IMR-90 (cell line): ENCODE measurements around the gene MRTFA. TPM values are rescaled to one million over a fixed set of nuclear protein-coding genes. Genes with fewer than 3 reads are reported as not detected.

Source experiments
- ATAC-seq: fragments of 200-7000 bp; cut with Tn5 transposase; 2 replicates; pipeline ENCODE4 v1.9.1; 2020; ENCODE audit warnings: low read depth, mild to moderate bottlenecking, moderate library complexity
- BruUV-seq: library from RNA; stranded (reverse); fragments of 400-500 nt; replicated peaks from 2 replicates; lab custom pipeline; 2021; lab: Mats Ljungman, UMichigan
- CTCF ChIA-PET: fragments of 300-600 bp; formaldehyde crosslinking; extraction: SDS; loops from one replicate; lab custom pipeline; 2021; ENCODE audit warnings: antibody characterized with exemption; lab: Yijun Ruan, JAX
- POLR2A ChIA-PET: fragments of 300-600 bp; sonication (Branson Sonifier 250); formaldehyde crosslinking; loops from one replicate; lab custom pipeline; 2022; ENCODE audit warnings: antibody characterized with exemption; ENCODE audit not compliant: unreplicated experiment; lab: Charles Lee
- DNase-seq: peaks from one replicate; pipeline ENCODE4 v3.0.0; 2013
- H2AFZ ChIP-seq: replicated peaks from 2 replicates; pipeline ENCODE3; 2013; ENCODE audit warnings: low read length, mild to moderate bottlenecking; ENCODE audit not compliant: poor library complexity
- H2AK5ac ChIP-seq: 2 replicates; pipeline ENCODE4 v1.6.1; 2013; ENCODE audit warnings: low read depth, low read length, inconsistent platforms
- H2AK9ac ChIP-seq: replicated peaks from 2 replicates; pipeline ENCODE3; 2013; ENCODE audit warnings: mild to moderate bottlenecking, low read depth, low read length, moderate library complexity; ENCODE audit not compliant: poor library complexity
- H2BK120ac ChIP-seq: 2 replicates; pipeline ENCODE4 v1.6.1; 2013; ENCODE audit warnings: low read depth, low read length, inconsistent platforms
- H2BK15ac ChIP-seq: 3 replicates; pipeline ENCODE4 v1.6.1; 2013; ENCODE audit warnings: low read depth, low read length, inconsistent platforms
- H2BK20ac ChIP-seq: 2 replicates; pipeline ENCODE4 v1.6.1; 2013; ENCODE audit warnings: low read depth, mild to moderate bottlenecking, inconsistent platforms, low read length, moderate library complexity
- H2BK5ac ChIP-seq: 2 replicates; pipeline ENCODE4 v1.6.1; 2013; ENCODE audit warnings: mild to moderate bottlenecking, low read depth, low read length, inconsistent platforms; ENCODE audit not compliant: poor library complexity, severe bottlenecking
- H3K14ac ChIP-seq: replicated peaks from 2 replicates; pipeline ENCODE4 v1.6.1; 2013; ENCODE audit warnings: low read depth, low read length, inconsistent platforms
- H3K18ac ChIP-seq: 2 replicates; pipeline ENCODE4 v1.6.1; 2013; ENCODE audit warnings: low read depth, low read length, control low read depth
- H3K23ac ChIP-seq: 2 replicates; pipeline ENCODE4 v1.6.1; 2013; ENCODE audit warnings: low read depth, low read length, inconsistent platforms
- H3K27ac ChIP-seq: 2 replicates; pipeline ENCODE4 v1.5.1; 2013; ENCODE audit warnings: mild to moderate bottlenecking, control low read depth, low read length; ENCODE audit not compliant: insufficient read depth
- H3K27me3 ChIP-seq: 2 replicates; pipeline ENCODE4 v1.6.1; 2013; ENCODE audit warnings: low read length; ENCODE audit not compliant: control insufficient read depth, insufficient read depth
- H3K36me3 ChIP-seq: 2 replicates; pipeline ENCODE4 v1.6.1; 2013; ENCODE audit warnings: low read length, mixed read lengths; ENCODE audit not compliant: control insufficient read depth, insufficient read depth
- H3K4ac ChIP-seq: 2 replicates; pipeline ENCODE4 v1.6.1; 2013; ENCODE audit warnings: low read depth, low read length, inconsistent platforms
- H3K4me1 ChIP-seq: 2 replicates; pipeline ENCODE4 v1.6.1; 2013; ENCODE audit warnings: low read length, mixed read lengths; ENCODE audit not compliant: control insufficient read depth, insufficient read depth
- H3K4me2 ChIP-seq: 2 replicates; pipeline ENCODE4 v1.6.1; 2013; ENCODE audit warnings: low read depth, mild to moderate bottlenecking, control low read depth, low read length, moderate library complexity
- H3K4me3 ChIP-seq: 2 replicates; pipeline ENCODE4 v1.5.1; 2013; ENCODE audit warnings: low read depth, mild to moderate bottlenecking, control low read depth, low read length, moderate library complexity; ENCODE audit not compliant: insufficient read depth
- H3K56ac ChIP-seq: 2 replicates; pipeline ENCODE4 v1.6.1; 2013; ENCODE audit warnings: low read length, inconsistent platforms; ENCODE audit not compliant: insufficient read depth; ENCODE audit errors: extremely low read depth
- H3K79me1 ChIP-seq, 2 experiments: 2 replicates each; pipeline ENCODE4 v1.6.1; 2013; ENCODE audit warnings: low read length in 2 of 2, inconsistent platforms in 1 of 2, low read depth in 1 of 2
- H3K9ac ChIP-seq: 2 replicates; pipeline ENCODE4 v1.6.1; 2013; ENCODE audit warnings: low read depth, low read length, control low read depth
- H3K9me1 ChIP-seq: 2 replicates; pipeline ENCODE4 v1.6.1; 2013; ENCODE audit warnings: low read length, inconsistent platforms; ENCODE audit not compliant: insufficient read depth
- H3K9me3 ChIP-seq: 2 replicates; pipeline ENCODE4 v1.6.1; 2013; ENCODE audit warnings: low read length; ENCODE audit not compliant: control insufficient read depth, insufficient read depth
- H4K20me1 ChIP-seq: 2 replicates; pipeline ENCODE4 v1.6.1; 2013; ENCODE audit warnings: low read length, inconsistent platforms; ENCODE audit not compliant: insufficient read depth
- H4K5ac ChIP-seq: 2 replicates; pipeline ENCODE4 v1.6.1; 2013; ENCODE audit warnings: mild to moderate bottlenecking, low read depth, low read length, control low read depth
- H4K8ac ChIP-seq, 2 experiments: 2 replicates each; pipeline ENCODE4 v1.6.1; 2013; ENCODE audit warnings: low read depth in 2 of 2, low read length in 2 of 2, control low read depth in 1 of 2, inconsistent platforms in 1 of 2
- H4K91ac ChIP-seq: 2 replicates; pipeline ENCODE4 v1.6.1; 2013; ENCODE audit warnings: low read depth, low read length, inconsistent platforms; ENCODE audit not compliant: insufficient read depth
- BHLHE40 ChIP-seq: fragments of 150-350 bp; IDR thresholded peaks from 2 replicates; pipeline ENCODE4 v1.6.1; 2016; ENCODE audit warnings: mild to moderate bottlenecking, low read depth, low read length
- CHD1 ChIP-seq: IDR thresholded peaks from 2 replicates; pipeline ENCODE4 v1.6.1; 2012; ENCODE audit warnings: low read depth, low read length, improper control_type of control experiment
- ELK1 ChIP-seq: fragments of 150-350 bp; IDR thresholded peaks from 2 replicates; pipeline ENCODE4 v1.6.1; 2016; ENCODE audit warnings: low read depth, mild to moderate bottlenecking, low read length, moderate library complexity, borderline replicate concordance
- FOS ChIP-seq: fragments of 150-350 bp; IDR thresholded peaks from 2 replicates; pipeline ENCODE4 v1.6.1; 2016; ENCODE audit warnings: low read depth, low read length
- MAZ ChIP-seq: IDR thresholded peaks from 2 replicates; pipeline ENCODE4 v1.6.1; 2012; ENCODE audit warnings: low read depth, mild to moderate bottlenecking, low read length, improper control_type of control experiment, moderate library complexity, borderline replicate concordance
- NFE2L2 ChIP-seq: fragments of 150-350 bp; IDR thresholded peaks from 2 replicates; pipeline ENCODE4 v1.6.1; 2016; ENCODE audit warnings: low read depth, mild to moderate bottlenecking, low read length
- POLR2A ChIP-seq: IDR thresholded peaks from 2 replicates; pipeline ENCODE4 v1.6.1; 2012; ENCODE audit warnings: mild to moderate bottlenecking, low read depth, low read length
- RAD21 ChIP-seq: IDR thresholded peaks from 2 replicates; pipeline ENCODE4 v1.6.1; 2012; ENCODE audit warnings: low read length, improper control_type of control experiment
- RCOR1 ChIP-seq: IDR thresholded peaks from 2 replicates; pipeline ENCODE4 v1.6.1; 2012; ENCODE audit warnings: mild to moderate bottlenecking, low read length, improper control_type of control experiment; ENCODE audit not compliant: insufficient replicate concordance
- RFX5 ChIP-seq: IDR thresholded peaks from 2 replicates; pipeline ENCODE4 v1.8.0; 2012; ENCODE audit warnings: low read depth, mild to moderate bottlenecking, low read length, moderate library complexity
- USF2 ChIP-seq: fragments of 150-350 bp; IDR thresholded peaks from 2 replicates; pipeline ENCODE4 v1.6.1; 2017; ENCODE audit warnings: mild to moderate bottlenecking, antibody characterized with exemption, low read length, low read depth
- WGBS, 2 experiments: methylation state at CpG; one replicate each; pipeline versions ENCODE4 v1.1.5 to v1.1.7; 2013; ENCODE audit warnings: missing lambda C conversion rate in 2 of 2; ENCODE audit not compliant: insufficient read length in 1 of 2; ENCODE audit errors: extremely low coverage in 2 of 2; 5-methylcytosine and 5-hydroxymethylcytosine counted together
- dilution Hi-C: fragments of 300-500 bp; cut with HindIII; formaldehyde crosslinking; loops from one replicate; pipeline ENCODE4 v1.14.3; 2018; ENCODE audit warnings: low sequenced_read_pairs; ENCODE audit not compliant: unreplicated experiment
- in situ Hi-C: fragments of 300-500 bp; cut with MboI; formaldehyde crosslinking; loops from 3 replicates; pipeline ENCODE4 v1.14.3; 2019; ENCODE audit warnings: low sequenced_read_pairs, inconsistent platforms, mixed read lengths
- intact Hi-C: fragments of 100-400 bp; cut with micrococcal nuclease; formaldehyde crosslinking; loops from 2 replicates; pipeline ENCODE4 v1.10.0; 2022
- polyA plus RNA-seq, 3 experiments: library from polyadenylated mRNA; depleted of rRNA; stranded (reverse); fragments of >200 nt; gene quantifications; 2 replicates each; pipeline ENCODE4 v1.2.3, GENCODE V29; 2012; ENCODE audit warnings: low replicate concordance in 1 of 3
- total RNA-seq: library from RNA; depleted of rRNA; stranded (reverse); fragments of >200 nt; gene quantifications from 2 replicates; pipeline ENCODE4 v1.2.3, GENCODE V29; 2012
- TF ChIP-seq, protein P1 (sequence below): conservative IDR thresholded peaks from 2 replicates; pipeline ENCODE4 v1.5.1; 2012; ENCODE audit warnings: mild to moderate bottlenecking, low read depth, low read length, improper control_type of control experiment

The MRTFA gene
- total and polyA plus RNA-seq, 2 of the 4 experiments (the other 2 are of a cell fraction), result 12.5 to 17.2 TPM

- CTCF ChIA-PET, result no interaction called here
- no peak overlapping the region for H2BK5ac ChIP-seq
- no peak overlapping the region for H3K56ac ChIP-seq
- H4K5ac ChIP-seq, result no peak overlapping the region
- no peak overlapping the region for H3K18ac ChIP-seq
- dilution Hi-C loops, result no loop called here
- H3K9me3 ChIP-seq, result no peaks in the 10 kb centered on the region
- H3K4me2 ChIP-seq, result no peak overlapping the region
- POLR2A ChIA-PET, result interaction anchor here (0.6 kb wide), 1 partner anchor 148 kb away, joined by 3 read pairs; no protein-coding TSS in a partner anchor
- TF ChIP-seq RAD21 (no peak), MAZ (no peak), ELK1 (no peak), BHLHE40 (no peak), RFX5 (no peak), POLR2A (no peak), RCOR1 (no peak), NFE2L2 (no peak), USF2 (no peak), FOS (no peak), CHD1 (no peak)
- TF ChIP-seq, protein P1, sequence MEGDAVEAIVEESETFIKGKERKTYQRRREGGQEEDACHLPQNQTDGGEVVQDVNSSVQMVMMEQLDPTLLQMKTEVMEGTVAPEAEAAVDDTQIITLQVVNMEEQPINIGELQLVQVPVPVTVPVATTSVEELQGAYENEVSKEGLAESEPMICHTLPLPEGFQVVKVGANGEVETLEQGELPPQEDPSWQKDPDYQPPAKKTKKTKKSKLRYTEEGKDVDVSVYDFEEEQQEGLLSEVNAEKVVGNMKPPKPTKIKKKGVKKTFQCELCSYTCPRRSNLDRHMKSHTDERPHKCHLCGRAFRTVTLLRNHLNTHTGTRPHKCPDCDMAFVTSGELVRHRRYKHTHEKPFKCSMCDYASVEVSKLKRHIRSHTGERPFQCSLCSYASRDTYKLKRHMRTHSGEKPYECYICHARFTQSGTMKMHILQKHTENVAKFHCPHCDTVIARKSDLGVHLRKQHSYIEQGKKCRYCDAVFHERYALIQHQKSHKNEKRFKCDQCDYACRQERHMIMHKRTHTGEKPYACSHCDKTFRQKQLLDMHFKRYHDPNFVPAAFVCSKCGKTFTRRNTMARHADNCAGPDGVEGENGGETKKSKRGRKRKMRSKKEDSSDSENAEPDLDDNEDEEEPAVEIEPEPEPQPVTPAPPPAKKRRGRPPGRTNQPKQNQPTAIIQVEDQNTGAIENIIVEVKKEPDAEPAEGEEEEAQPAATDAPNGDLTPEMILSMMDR, result no peak
- H4K8ac ChIP-seq, result no peak overlapping the region
- H4K20me1 ChIP-seq, result peaks cover 82% of the 10 kb centered on the region
- no peak overlapping the region for H3K4me3 ChIP-seq
- peak overlapping the region; percentile 84; the same call in 1 of the 2 replicates for H3K23ac ChIP-seq
- H3K14ac ChIP-seq, result no peak overlapping the region
- H2BK20ac ChIP-seq, result no peak overlapping the region
- WGBS, 2 experiments, result no CpG with 5 or more reads among the region's 4 CpGs
- H3K27me3 ChIP-seq, result no peaks in the 10 kb centered on the region
- no peak overlapping the region for H2BK15ac ChIP-seq
- peaks cover 19% of the 10 kb centered on the region for H3K9me1 ChIP-seq
- intact Hi-C loops, result no loop called here
- no peak overlapping the region for H3K9ac ChIP-seq
- no peak overlapping the region for H2AK9ac ChIP-seq
- BruUV-seq, result no TSS peak
- H2AFZ ChIP-seq, result no peak overlapping the region
- no peak overlapping the region for H2BK120ac ChIP-seq
- peaks cover 11% of the 10 kb centered on the region for H3K4me1 ChIP-seq
- ATAC-seq (no peak), DNase-seq (no peak)
- no peaks in the 10 kb centered on the region for H3K36me3 ChIP-seq
- peaks cover 10 to 77% of the 10 kb centered on the region in 2 experiments; a peak in 3 of 4 replicates for H3K79me1 ChIP-seq
- in situ Hi-C loops, result no loop called here
- no peak overlapping the region for H3K27ac ChIP-seq
- no peak overlapping the region for H2AK5ac ChIP-seq
- no peak overlapping the region for H3K4ac ChIP-seq
- no peak overlapping the region for H4K91ac ChIP-seq
These were observed 24.2 kb downstream of the MRTFA start for GRCh38 chr22:40612291-40612751.
